Fibroblast of lung (primary cell): ENCODE measurements around the gene SPARC. TPM values are rescaled to one million over a fixed set of nuclear protein-coding genes. Genes with fewer than 3 reads are reported as not detected.

ENCODE experiments used
- DNase-seq, 2 donors: peaks; one replicate each; pipeline versions ENCODE4 v3.0.0 to v3.0.0-alpha.2; 2010; ENCODE audit warnings: low read depth in 2 of 2
- H2AFZ ChIP-seq: 2 replicates; pipeline ENCODE4 v1.5.1; 2012; ENCODE audit warnings: low read length, control low read depth, inconsistent platforms
- H3K27ac ChIP-seq: 2 replicates; pipeline ENCODE4 v1.5.1; 2011; ENCODE audit warnings: low read length, control low read depth; ENCODE audit not compliant: insufficient read depth
- H3K27me3 ChIP-seq: 2 replicates; pipeline ENCODE4 v1.5.1; 2011; ENCODE audit warnings: mild to moderate bottlenecking, low read length; ENCODE audit not compliant: control insufficient read depth, insufficient read depth
- H3K36me3 ChIP-seq: 2 replicates; pipeline ENCODE4 v1.5.1; 2011; ENCODE audit warnings: low read length; ENCODE audit not compliant: control insufficient read depth, insufficient read depth
- H3K4me1 ChIP-seq: 2 replicates; pipeline ENCODE4 v1.5.1; 2011; ENCODE audit warnings: low read length; ENCODE audit not compliant: control insufficient read depth, insufficient read depth; ENCODE audit errors: extremely low read depth
- H3K4me2 ChIP-seq: 2 replicates; pipeline ENCODE4 v1.5.1; 2011; ENCODE audit warnings: low read length, control low read depth; ENCODE audit not compliant: insufficient read depth; ENCODE audit errors: extremely low read depth
- H3K4me3 ChIP-seq, 4 experiments: fragments of 200-600 bp in 1 of 4; sonication (generic) in 1 of 4; replicated peaks in 1 of 4; 2 replicates each; pipeline ENCODE4 v1.5.1; 2011 to 2016; ENCODE audit warnings: low read length in 4 of 4, low read depth in 3 of 4, mild to moderate bottlenecking in 3 of 4, control low read depth in 2 of 4, inconsistent platforms in 1 of 4, mixed read lengths in 1 of 4; ENCODE audit not compliant: insufficient read depth in 1 of 4; ENCODE audit errors: control extremely low read depth in 1 of 4
- H3K79me2 ChIP-seq: 2 replicates; pipeline ENCODE4 v1.5.1; 2012; ENCODE audit warnings: mild to moderate bottlenecking, low read length, inconsistent platforms; ENCODE audit not compliant: control insufficient read depth, insufficient read depth
- H3K9ac ChIP-seq: 2 replicates; pipeline ENCODE4 v1.5.1; 2011; ENCODE audit warnings: mild to moderate bottlenecking, low read length, control low read depth; ENCODE audit not compliant: insufficient read depth
- H3K9me3 ChIP-seq: 2 replicates; pipeline ENCODE4 v1.5.1; 2012; ENCODE audit warnings: low read depth, low read length; ENCODE audit not compliant: control insufficient read depth, insufficient read depth
- H4K20me1 ChIP-seq: 2 replicates; pipeline ENCODE4 v1.5.1; 2011; ENCODE audit warnings: low read length; ENCODE audit not compliant: control insufficient read depth, insufficient read depth; ENCODE audit errors: extremely low read depth
- EZH2 ChIP-seq: IDR thresholded peaks from 2 replicates; pipeline ENCODE4 v1.5.1; 2012; ENCODE audit warnings: low read length, control low read depth, mild to moderate bottlenecking; ENCODE audit errors: missing control alignments
- polyA plus RNA-seq, 2 donors: library from polyadenylated mRNA; depleted of rRNA in 1 of 2; stranded (reverse) in 1 of 2; unstranded in 1 of 2; fragments of >200 nt; gene quantifications; 2 replicates each; pipeline ENCODE4 v1.2.1, GENCODE V29; 2011 to 2012; ENCODE audit warnings: missing spikeins in 1 of 2
- total RNA-seq: library from RNA; depleted of rRNA; stranded (reverse); fragments of >200 nt; gene quantifications from 2 replicates; pipeline ENCODE4 v1.2.1, GENCODE V29; 2014
- TF ChIP-seq, protein P1 (sequence below), 2 donors: IDR thresholded peaks in 1 of 2; conservative IDR thresholded peaks in 1 of 2; 1 replicate in 1 of 2; 2 replicates in 1 of 2; pipeline ENCODE4 v1.5.1; 2011 to 2012; ENCODE audit warnings: low read length in 2 of 2, control low read depth in 1 of 2, inconsistent platforms in 1 of 2, low read depth in 1 of 2, mild to moderate bottlenecking in 1 of 2

The SPARC gene
- total and polyA plus RNA-seq, 2 donors (not counting 1 experiment from before 2014, with no cell fraction given): 408 to 6,513 TPM

DNA sequence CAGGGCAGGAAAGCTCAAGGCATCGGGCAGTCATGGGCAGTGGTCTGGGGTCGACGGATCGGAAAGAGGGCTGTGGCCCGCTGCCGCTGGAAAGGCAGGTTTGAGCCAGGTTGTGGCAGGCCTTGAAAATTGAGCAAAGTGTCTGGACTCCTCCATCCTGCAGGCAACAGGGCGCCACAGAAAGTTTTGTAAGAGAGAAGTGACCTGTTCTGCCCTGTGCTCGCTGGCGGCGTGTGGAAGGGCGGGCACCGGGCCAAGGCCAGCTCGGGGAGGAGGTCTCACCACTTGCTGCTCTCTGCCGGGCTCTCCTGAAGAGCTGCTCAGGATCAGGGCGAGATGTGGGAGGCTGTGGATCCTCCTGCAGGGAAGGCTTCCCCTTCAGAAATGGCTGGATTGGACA is 54.2 kb downstream of the SPARC start:
- TF ChIP-seq EZH2: no peak
- TF ChIP-seq, protein P1, sequence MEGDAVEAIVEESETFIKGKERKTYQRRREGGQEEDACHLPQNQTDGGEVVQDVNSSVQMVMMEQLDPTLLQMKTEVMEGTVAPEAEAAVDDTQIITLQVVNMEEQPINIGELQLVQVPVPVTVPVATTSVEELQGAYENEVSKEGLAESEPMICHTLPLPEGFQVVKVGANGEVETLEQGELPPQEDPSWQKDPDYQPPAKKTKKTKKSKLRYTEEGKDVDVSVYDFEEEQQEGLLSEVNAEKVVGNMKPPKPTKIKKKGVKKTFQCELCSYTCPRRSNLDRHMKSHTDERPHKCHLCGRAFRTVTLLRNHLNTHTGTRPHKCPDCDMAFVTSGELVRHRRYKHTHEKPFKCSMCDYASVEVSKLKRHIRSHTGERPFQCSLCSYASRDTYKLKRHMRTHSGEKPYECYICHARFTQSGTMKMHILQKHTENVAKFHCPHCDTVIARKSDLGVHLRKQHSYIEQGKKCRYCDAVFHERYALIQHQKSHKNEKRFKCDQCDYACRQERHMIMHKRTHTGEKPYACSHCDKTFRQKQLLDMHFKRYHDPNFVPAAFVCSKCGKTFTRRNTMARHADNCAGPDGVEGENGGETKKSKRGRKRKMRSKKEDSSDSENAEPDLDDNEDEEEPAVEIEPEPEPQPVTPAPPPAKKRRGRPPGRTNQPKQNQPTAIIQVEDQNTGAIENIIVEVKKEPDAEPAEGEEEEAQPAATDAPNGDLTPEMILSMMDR (conservative IDR thresholded peaks at IDR 0.05 in 1 of 2, IDR thresholded peaks at IDR 0.05 in 1 of 2; ENCODE audit: low read depth in 1 of 2, low read length in 2 of 2): no peak

DNA sequence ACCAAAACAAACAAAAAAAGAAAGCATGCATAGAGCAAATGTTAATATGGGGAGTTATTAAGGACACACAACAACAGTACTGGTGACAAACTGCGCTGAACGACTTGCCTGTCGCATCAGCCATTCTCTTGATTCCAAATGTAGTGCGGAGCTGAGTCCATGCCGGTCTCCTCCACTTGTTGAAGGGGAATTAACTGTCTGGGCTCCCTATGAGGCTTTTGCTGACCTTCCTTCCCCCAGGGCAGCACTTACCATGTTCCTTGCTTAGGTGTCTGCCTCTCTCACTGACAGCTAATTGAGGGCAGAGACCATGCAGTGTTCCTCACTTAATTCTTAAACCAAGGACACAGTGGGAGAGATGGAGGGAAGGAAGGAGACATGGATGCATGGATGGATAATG is 54.8 kb downstream of the SPARC start:
- Histone ChIP-seq H3K36me3 (no peaks in the 10 kb centered on the region), H3K27ac (no peak overlapping the region), H3K9ac (no peak overlapping the region), H3K79me2 (no peaks in the 10 kb centered on the region), H3K4me1 (no peaks in the 10 kb centered on the region), H3K4me2 (no peak overlapping the region), H3K27me3 (peaks cover 3% of the 10 kb centered on the region), H3K9me3 (no peaks in the 10 kb centered on the region), H3K4me3 (no peak overlapping the region), H2AFZ (no peak overlapping the region), H4K20me1 (no peaks in the 10 kb centered on the region)
- TF ChIP-seq, protein P1 (conservative IDR thresholded peaks at IDR 0.05 in 1 of 2, IDR thresholded peaks at IDR 0.05 in 1 of 2; ENCODE audit: low read depth in 1 of 2, low read length in 2 of 2): no peak
- no peak for TF ChIP-seq EZH2
- no peak for DNase-seq

More for the DNA sequence above, 54.2 kb downstream of the SPARC start:
- no peaks in the 10 kb centered on the region for H3K9me3 ChIP-seq
- no peak overlapping the region for H3K27ac ChIP-seq
- no peak overlapping the region for H2AFZ ChIP-seq
- H3K27me3 ChIP-seq: peaks cover 6% of the 10 kb centered on the region
- H3K36me3 ChIP-seq: no peaks in the 10 kb centered on the region
- no peaks in the 10 kb centered on the region for H3K4me1 ChIP-seq
- H3K4me3 ChIP-seq: no peak overlapping the region
- H3K4me2 ChIP-seq: no peak overlapping the region
- DNase-seq: no peak
- H3K79me2 ChIP-seq: no peaks in the 10 kb centered on the region
- H3K9ac ChIP-seq: no peak overlapping the region
- no peaks in the 10 kb centered on the region for H4K20me1 ChIP-seq

DNA sequence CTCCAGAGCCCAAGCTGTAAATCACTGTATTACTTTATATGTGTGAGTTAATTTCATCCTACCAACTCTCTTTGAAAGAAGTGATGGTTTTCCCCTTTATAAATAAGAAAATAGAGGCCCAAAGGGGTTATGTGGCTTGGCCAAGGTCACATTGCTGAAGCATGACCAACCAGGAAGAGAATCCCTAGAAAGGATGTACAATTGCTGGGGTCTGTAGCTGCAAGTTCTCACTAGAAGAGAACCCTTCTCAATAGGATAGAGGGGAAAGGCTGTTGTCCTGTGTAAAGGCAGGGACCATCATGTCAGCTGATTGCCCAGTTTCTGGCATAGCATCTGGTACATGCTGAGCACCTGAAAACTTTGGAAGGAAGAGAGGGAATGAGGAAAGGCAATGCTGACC is 56.6 kb downstream of the SPARC start:
- no peak for DNase-seq
- H3K27me3 ChIP-seq: no peaks in the 10 kb centered on the region
- no peaks in the 10 kb centered on the region for H4K20me1 ChIP-seq
- no peak overlapping the region for H3K4me3 ChIP-seq
- no peaks in the 10 kb centered on the region for H3K79me2 ChIP-seq
- H3K4me1 ChIP-seq: no peaks in the 10 kb centered on the region
- no peaks in the 10 kb centered on the region for H3K9me3 ChIP-seq
- no peak for TF ChIP-seq EZH2
- TF ChIP-seq, protein P1 (conservative IDR thresholded peaks at IDR 0.05 in 1 of 2, IDR thresholded peaks at IDR 0.05 in 1 of 2; ENCODE audit: low read depth in 1 of 2, low read length in 2 of 2): no peak
- no peaks in the 10 kb centered on the region for H3K36me3 ChIP-seq
- H2AFZ ChIP-seq: no peak overlapping the region
- H3K4me2 ChIP-seq: no peak overlapping the region
- no peak overlapping the region for H3K27ac ChIP-seq
- no peak overlapping the region for H3K9ac ChIP-seq
